Activated CD4-positive, alpha-beta T cell treated with anti-CD3 and anti-CD28 coated beads, Interleukin-2, amount 10 ng/mL, durations not matched to agents 24 days and 14 days (primary cell): ENCODE data around the gene RABGGTA. TPM values are rescaled to one million over a fixed set of nuclear protein-coding genes. Genes with fewer than 3 reads are reported as not detected.
A peak's percentile ranks its signal among the peaks of the same experiment; 100 is the strongest.

Experiments
- DNase-seq: peaks from one replicate; pipeline ENCODE4 v3.0.0; 2022
- H3K27ac Mint-ChIP-seq: one replicate; pipeline ENCODE4 v1.8.0; 2022; ENCODE audit warnings: mild to moderate bottlenecking, mixed read lengths
- H3K27me3 Mint-ChIP-seq: one replicate; pipeline ENCODE4 v1.8.0; 2022; ENCODE audit warnings: mixed read lengths
- H3K36me3 Mint-ChIP-seq: one replicate; pipeline ENCODE4 v1.8.0; 2022; ENCODE audit warnings: low read depth, mild to moderate bottlenecking, mixed read lengths
- H3K4me1 Mint-ChIP-seq: one replicate; pipeline ENCODE4 v1.8.0; 2021; ENCODE audit warnings: mixed read lengths
- H3K4me3 Mint-ChIP-seq: one replicate; pipeline ENCODE4 v1.8.0; 2022; ENCODE audit warnings: mild to moderate bottlenecking, moderate library complexity, mixed read lengths
- H3K9me3 Mint-ChIP-seq: one replicate; pipeline ENCODE4 v1.8.0; 2021; ENCODE audit warnings: mixed read lengths
- intact Hi-C: fragments of 100-400 bp; cut with micrococcal nuclease; formaldehyde crosslinking; loops from one replicate; pipeline ENCODE4 v1.15.1; 2023
- total RNA-seq: library from RNA; stranded (reverse); gene quantifications from 2 replicates; pipeline ENCODE4 v1.2.3, GENCODE V29; 2022

RABGGTA gene
- total RNA-seq, 1 donor from 2014 or later, result 49.6 TPM

- peak overlapping the region; percentile 86 for H3K4me3 Mint-ChIP-seq
- no peaks in the 10 kb centered on the region for H3K9me3 Mint-ChIP-seq
- intact Hi-C loops, result loop anchor here (2.0 kb wide), 2 partner anchors 23 to 133 kb away; partner anchors contain the start of gene SDR39U1
- peak overlapping the region; percentile 91 for H3K27ac Mint-ChIP-seq
- H3K27me3 Mint-ChIP-seq, result no peaks in the 10 kb centered on the region
- H3K36me3 Mint-ChIP-seq, result peaks cover 53% of the 10 kb centered on the region
- no peak for DNase-seq
- peaks cover 62% of the 10 kb centered on the region for H3K4me1 Mint-ChIP-seq
Measured at GRCh38 chr14:24310265-24310645, 38.9 kb upstream of the RABGGTA start.

GRCh38 chr14:24309538-24310264 lies 38.3 kb upstream of the RABGGTA start, which contains the start of gene LTB4R2:
Gene LTB4R2, plus strand, starts transcription at chr14:24310140. Its CDS starts 525 bp downstream, at chr14:24310665.
- intact Hi-C loops, result loop anchor here (2.0 kb wide), 3 partner anchors 23 to 133 kb away; partner anchors contain the start of genes SDR39U1 and TINF2
- H3K9me3 Mint-ChIP-seq, result no peaks in the 10 kb centered on the region
- peaks cover 58% of the 10 kb centered on the region for H3K36me3 Mint-ChIP-seq
- peak within 1 kb of the TSS; percentile 86 for H3K4me3 Mint-ChIP-seq
- H3K27me3 Mint-ChIP-seq, result no peaks in the 10 kb centered on the region
- H3K4me1 Mint-ChIP-seq, result peaks cover 58% of the 10 kb centered on the region
- H3K27ac Mint-ChIP-seq, result peak within 1 kb of the TSS; percentile 91
- no peak for DNase-seq

GRCh38 chr14:24308342-24309124 lies 37.1 kb upstream of the RABGGTA start:
- peaks cover 62% of the 10 kb centered on the region for H3K36me3 Mint-ChIP-seq
- H3K4me1 Mint-ChIP-seq, result peaks cover 47% of the 10 kb centered on the region
- no peak for DNase-seq
- H3K4me3 Mint-ChIP-seq, result peak overlapping the region; percentile 2
- intact Hi-C loops, result loop anchor here (1.0 to 2.0 kb wide), 3 partner anchors 8 to 123 kb away; partner anchors contain the start of gene TINF2
- no peaks in the 10 kb centered on the region for H3K27me3 Mint-ChIP-seq
- no peaks in the 10 kb centered on the region for H3K9me3 Mint-ChIP-seq
- no peak overlapping the region for H3K27ac Mint-ChIP-seq

- H3K36me3 Mint-ChIP-seq, result peaks cover 67% of the 10 kb centered on the region
- peak within 1 kb of the TSS; percentile 58 for H3K27ac Mint-ChIP-seq
- no peaks in the 10 kb centered on the region for H3K9me3 Mint-ChIP-seq
- H3K27me3 Mint-ChIP-seq, result no peaks in the 10 kb centered on the region
- peaks cover 39% of the 10 kb centered on the region for H3K4me1 Mint-ChIP-seq
- intact Hi-C loops, result loop anchor here (1.0 to 2.0 kb wide), 3 partner anchors 7 to 124 kb away; partner anchors contain the start of gene TINF2
- peak within 1 kb of the TSS; percentile 2 for H3K4me3 Mint-ChIP-seq
- peak; percentile 89 for DNase-seq
Measured at GRCh38 chr14:24307575-24308341, 36.4 kb upstream of the RABGGTA start, which contains the start of gene CIDEB. Gene CIDEB, minus strand, starts transcription at chr14:24307977. Its CDS starts 119 bp downstream, at chr14:24307858.

GRCh38 chr14:24307156-24307574 lies 35.8 kb upstream of the RABGGTA start:
- intact Hi-C loops, result no loop called here
- DNase-seq, result no peak
- H3K27ac Mint-ChIP-seq, result peak overlapping the region; percentile 5
- H3K27me3 Mint-ChIP-seq, result no peaks in the 10 kb centered on the region
- no peaks in the 10 kb centered on the region for H3K9me3 Mint-ChIP-seq
- no peak overlapping the region for H3K4me3 Mint-ChIP-seq
- peaks cover 73% of the 10 kb centered on the region for H3K36me3 Mint-ChIP-seq
- H3K4me1 Mint-ChIP-seq, result peaks cover 33% of the 10 kb centered on the region

- DNase-seq, result no peak
- H3K4me1 Mint-ChIP-seq, result peaks cover 25% of the 10 kb centered on the region
- no peak overlapping the region for H3K4me3 Mint-ChIP-seq
- H3K27me3 Mint-ChIP-seq, result no peaks in the 10 kb centered on the region
- intact Hi-C loops, result no loop called here
- peaks cover 70% of the 10 kb centered on the region for H3K36me3 Mint-ChIP-seq
- H3K9me3 Mint-ChIP-seq, result no peaks in the 10 kb centered on the region
- no peak overlapping the region for H3K27ac Mint-ChIP-seq
Measured at GRCh38 chr14:24304019-24304387, 32.6 kb upstream of the RABGGTA start.

- Mint-ChIP-seq H3K27ac (peak overlapping the region; percentile 69), H3K27me3 (no peaks in the 10 kb centered on the region), H3K4me3 (peak overlapping the region; percentile 86), H3K4me1 (peaks cover 36% of the 10 kb centered on the region), H3K9me3 (no peaks in the 10 kb centered on the region), H3K36me3 (peaks cover 52% of the 10 kb centered on the region)
- intact Hi-C loops, result loop anchor here (1.0 kb wide), 1 partner anchor 8 kb away; no protein-coding TSS in a partner anchor
- DNase-seq, result no peak
Measured at GRCh38 chr14:24300326-24300980, 29.1 kb upstream of the RABGGTA start.

- Mint-ChIP-seq H3K4me3 (peak within 1 kb of the TSS; percentile 86), H3K4me1 (peaks cover 36% of the 10 kb centered on the region), H3K27ac (peak within 1 kb of the TSS; percentile 91), H3K36me3 (peaks cover 44% of the 10 kb centered on the region), H3K27me3 (no peaks in the 10 kb centered on the region), H3K9me3 (no peaks in the 10 kb centered on the region)
- peak; percentile 98 for DNase-seq
- intact Hi-C loops, result loop anchor here (1.0 to 2.0 kb wide), 4 partner anchors 9 to 153 kb away; partner anchors contain the start of genes CHMP4A, GMPR2, NEDD8 and PSME2
Measured at GRCh38 chr14:24299255-24300191, 28.1 kb upstream of the RABGGTA start, which contains the start of the genes DHRS1 and NOP9. Gene DHRS1, minus strand, starts transcription at chr14:24299780. Its CDS starts 674 bp downstream, at chr14:24299106. Gene NOP9, plus strand, starts transcription at chr14:24299850. Its CDS starts 105 bp downstream, at chr14:24299955.

- Mint-ChIP-seq H3K9me3 (no peaks in the 10 kb centered on the region), H3K4me3 (peak overlapping the region; percentile 86), H3K27ac (peak overlapping the region; percentile 91), H3K36me3 (peaks cover 41% of the 10 kb centered on the region), H3K27me3 (no peaks in the 10 kb centered on the region), H3K4me1 (peaks cover 36% of the 10 kb centered on the region)
- peak; percentile 70 for DNase-seq
- intact Hi-C loops, result loop anchor here (1.0 to 2.0 kb wide), 3 partner anchors 67 to 152 kb away; partner anchors contain the start of genes CHMP4A, GMPR2, NEDD8 and PSME2
Measured at GRCh38 chr14:24298892-24299254, 27.5 kb upstream of the RABGGTA start.

GRCh38 chr14:24297190-24297964 lies 26.0 kb upstream of the RABGGTA start:
- no peaks in the 10 kb centered on the region for H3K9me3 Mint-ChIP-seq
- H3K4me3 Mint-ChIP-seq, result peak overlapping the region; percentile 48
- no peak for DNase-seq
- peaks cover 36% of the 10 kb centered on the region for H3K4me1 Mint-ChIP-seq
- H3K27ac Mint-ChIP-seq, result peak overlapping the region; percentile 83
- H3K36me3 Mint-ChIP-seq, result peaks cover 30% of the 10 kb centered on the region
- intact Hi-C loops, result loop anchor here (1.0 to 2.0 kb wide), 2 partner anchors 54 to 81 kb away; partner anchors contain the start of gene MDP1
- H3K27me3 Mint-ChIP-seq, result peaks cover 2% of the 10 kb centered on the region
